ENCODE data around the gene RAB5B. TPM values are rescaled to one million over a fixed set of nuclear protein-coding genes. Genes with fewer than 3 reads are reported as not detected.

The RAB5B gene
- total and polyA plus RNA-seq, 10 of the 15 experiments (the other 5 are each of a cell fraction or from before 2014, with no cell fraction given): 7.5 to 149 (median 37.8) TPM

GRCh38 chr12:56029166-56029519 is 55.3 kb downstream of the RAB5B start:
- H3K27ac ChIP-seq (ENCODE audit: control insufficient read depth, insufficient read depth): no peak overlapping the region
- DNase-seq (ENCODE audit: low read depth, low spot score): no peak

More at GRCh38 chr12:56029166-56029519, 55.3 kb downstream of the RAB5B start:
- Histone ChIP-seq H3K4me1 (ENCODE audit: control insufficient read depth, insufficient read depth, low read length) (no peaks in the 10 kb centered on the region), H4K20me1 (ENCODE audit: control insufficient read depth, insufficient read depth) (no peaks in the 10 kb centered on the region), H2AFZ (ENCODE audit: control insufficient read depth, low read depth, low read length) (no peak overlapping the region), H3K36me3 (ENCODE audit: control insufficient read depth in 2 of 2, insufficient read depth in 2 of 2, low read length in 1 of 2) (no peaks in the 10 kb centered on the region), H3K9ac (ENCODE audit: control insufficient read depth, insufficient read depth, low read length) (no peak overlapping the region), H3K9me3 (replicated peaks; ENCODE audit: control insufficient read depth, insufficient read depth, low read length) (no peaks in the 10 kb centered on the region), H3K79me2 (ENCODE audit: control insufficient read depth, insufficient read depth, low read length) (no peaks in the 10 kb centered on the region), H3K4me3 (no peak overlapping the region), H3K27me3 (replicated peaks in 1 of 2; ENCODE audit: control insufficient read depth in 2 of 2, insufficient read depth in 2 of 2, low read length in 1 of 2) (no peaks in the 10 kb centered on the region), H3K4me2 (ENCODE audit: control insufficient read depth, insufficient read depth) (no peak overlapping the region)
- ChIA-PET POLR2A (interaction anchor here (0.5 to 1.0 kb wide), 3 partner anchors 15 to 203 kb away, joined by 4 to 9 read pairs (median 4); partner anchors contain the start of gene SUOX), RAD21 (ENCODE audit: unreplicated experiment) (interaction anchor here (1.0 to 2.6 kb wide), 10 partner anchors 10 to 290 kb away, joined by 3 to 44 read pairs (median 4); partner anchors contain the start of genes ORMDL2, SARNP and SUOX), CTCF (interaction anchor here (0.7 to 6.1 kb wide), 27 partner anchors 9 to 290 kb away, joined by 3 to 107 read pairs (median 6); partner anchors contain the start of genes IKZF4, ORMDL2, RAB5B and SARNP), SMC1A (ENCODE audit: uncharacterized antibody, unreplicated experiment) (interaction anchor here (0.6 to 2.1 kb wide), 18 partner anchors 9 to 300 kb away, joined by 3 to 15 read pairs (median 4); partner anchors contain the start of genes CD63 and SUOX)
- intact Hi-C loops (cut with micrococcal nuclease; ENCODE audit: unreplicated experiment): loop anchor here (1.0 kb wide), 2 partner anchors 33 to 291 kb away; no protein-coding TSS in a partner anchor
- no peak for ATAC-seq
- FAIRE-seq: no peak
- in situ Hi-C loops (cut with MboI): no loop called here
- no TSS peak for BruUV-seq (replicated peaks)
- TF ChIP-seq NR2C2 (IDR thresholded peaks at IDR 0.05; ENCODE audit: borderline replicate concordance, control insufficient read depth, insufficient read length, low read depth) (no peak), SMC3 (IDR thresholded peaks at IDR 0.05; ENCODE audit: borderline replicate concordance, low read length) (no peak), POU2F2 (IDR thresholded peaks at IDR 0.05; ENCODE audit: borderline replicate concordance, low read depth, low read length) (no peak), PRDM15 (CRISPR knock-in tag; IDR thresholded peaks at IDR 0.05) (no peak), NRF1 (conservative IDR thresholded peaks at IDR 0.05; ENCODE audit: low read depth, low read length) (no peak), SIN3A (IDR thresholded peaks at IDR 0.05; ENCODE audit: low read depth, low read length) (no peak), ZBED1 (IDR thresholded peaks at IDR 0.05; ENCODE audit: borderline replicate concordance) (no peak), KAT2A (conservative IDR thresholded peaks at IDR 0.05; ENCODE audit: control insufficient read depth, low read depth, low read length) (no peak), RAD21 (IDR thresholded peaks at IDR 0.05; ENCODE audit: insufficient read depth, low read depth, low read length) (no peak)
